NCI-H146 treated with DMSO at 0.1 percent for 48 hours (cell line): Measurements from ENCODE around the gene SYNE1.
"Not testable (repeated sequence)": the region's sequence is repeated elsewhere in the genome, so short reads cannot be mapped to it uniquely, and the experiment has no call there.

Experiments used
- DNase-seq: peaks from one replicate; lab custom pipeline; 2025; ENCODE audit not compliant: unreplicated experiment; lab: John Stamatoyannopoulos, UW

The SYNE1 gene

GRCh38 chr6:152330961-152331360 is 306.2 kb downstream of the SYNE1 start:
- no peak for DNase-seq

DNA sequence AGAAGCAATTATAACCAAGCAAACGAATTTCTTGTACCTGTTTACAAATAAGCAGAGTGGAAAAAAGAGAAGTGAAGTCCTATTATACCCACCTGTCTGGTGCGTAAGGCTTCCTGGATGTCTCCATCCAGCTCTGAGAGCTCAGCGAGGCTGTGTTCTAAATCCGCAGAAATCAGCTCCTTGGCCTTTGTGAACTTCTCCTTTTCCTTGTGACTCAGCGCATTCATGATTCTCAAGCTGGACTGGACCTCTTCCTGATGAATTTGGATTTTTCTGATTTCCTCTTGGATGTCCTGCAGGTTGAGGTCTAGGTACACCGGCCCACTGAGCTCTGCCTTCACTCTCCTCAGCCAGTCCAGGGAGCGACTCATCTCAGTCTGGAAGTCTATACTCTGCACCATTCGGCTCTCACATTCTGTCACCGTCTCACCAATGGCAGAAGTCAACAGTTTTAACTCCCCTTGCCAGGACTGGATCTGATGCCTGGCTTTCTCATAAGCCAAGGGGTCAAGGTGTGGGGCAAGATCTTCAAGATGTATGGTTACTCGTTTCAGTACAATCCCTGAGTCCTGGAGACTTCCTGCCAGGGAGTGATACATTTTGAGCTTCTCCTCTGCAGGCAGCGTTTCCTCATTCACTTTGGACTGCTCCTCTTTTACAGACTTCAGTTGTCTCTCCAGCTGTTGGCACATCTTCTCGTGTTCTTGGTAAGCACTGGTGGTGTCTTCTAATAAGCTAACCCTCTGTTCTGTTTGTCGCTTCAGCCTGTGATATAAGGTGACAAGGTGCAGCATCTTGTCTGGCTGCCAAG is 307.3 kb downstream of the SYNE1 start:
- no peak for DNase-seq

GRCh38 chr6:152328200-152328599 is 309.0 kb downstream of the SYNE1 start:
- not testable (repeated sequence) for DNase-seq

GRCh38 chr6:152323376-152323775 is 313.8 kb downstream of the SYNE1 start:
- no peak for DNase-seq

DNA sequence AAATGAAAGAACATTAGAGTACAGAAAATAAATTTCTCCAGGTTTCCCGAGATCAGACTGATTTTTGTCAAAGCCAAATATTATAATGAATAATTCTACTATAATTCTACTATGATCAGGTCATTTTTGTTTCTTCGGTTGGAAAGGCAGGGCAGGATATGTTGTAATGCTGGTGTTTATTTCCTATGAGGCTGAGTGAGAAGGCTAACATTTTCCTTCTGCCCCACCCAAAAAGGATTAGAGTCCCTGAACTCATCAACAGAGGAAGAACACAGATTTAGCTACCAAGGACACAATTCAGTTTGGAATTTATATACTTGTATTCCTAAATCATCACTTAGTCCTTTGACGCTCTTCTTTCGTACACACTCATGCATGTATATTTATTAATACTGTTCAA is 318.9 kb downstream of the SYNE1 start:
- DNase-seq: no peak

DNA sequence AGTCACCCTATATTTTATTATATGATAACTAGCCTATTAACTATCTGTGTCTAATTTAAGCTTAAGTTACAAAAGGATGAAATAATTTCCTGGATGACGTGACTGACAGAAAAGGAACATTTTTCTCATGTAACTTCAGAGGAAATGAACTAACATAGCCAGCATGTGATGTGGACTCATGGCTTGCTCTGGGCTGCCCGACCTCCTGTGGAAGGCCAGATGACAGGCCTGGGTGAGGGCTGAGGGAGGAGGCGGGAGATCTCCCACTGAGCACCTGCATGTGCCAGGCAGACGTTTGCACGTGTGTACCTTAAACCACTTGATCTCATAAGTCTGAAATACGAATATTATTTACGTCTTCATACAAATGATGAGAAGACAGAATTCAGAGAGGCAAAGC is 321.1 kb downstream of the SYNE1 start:
- DNase-seq: no peak

DNA sequence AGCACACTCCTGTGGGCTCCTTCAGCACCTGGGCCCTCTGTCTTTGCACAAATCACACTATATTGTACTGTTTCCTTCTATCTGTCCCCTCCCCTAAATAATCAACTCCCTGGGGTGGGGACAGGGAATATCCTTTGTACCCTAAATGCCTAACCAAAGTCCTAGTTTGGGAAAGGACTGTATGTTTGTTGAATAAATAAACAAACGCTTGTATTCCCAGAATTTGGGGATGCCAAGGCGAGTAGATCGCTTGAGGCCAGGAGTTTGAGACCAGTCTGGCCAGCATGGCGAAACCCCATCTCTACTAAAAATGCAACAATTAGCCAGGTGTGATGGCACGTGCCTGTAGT is 322.7 kb downstream of the SYNE1 start:
- no peak for DNase-seq

GRCh38 chr6:152313542-152314482 is 323.4 kb downstream of the SYNE1 start:
- no peak for DNase-seq

GRCh38 chr6:152312434-152312833 is 324.7 kb downstream of the SYNE1 start:
- no peak for DNase-seq

GRCh38 chr6:152310371-152310954 is 326.7 kb downstream of the SYNE1 start:
- no peak for DNase-seq

GRCh38 chr6:152309648-152310047 is 327.5 kb downstream of the SYNE1 start:
- DNase-seq: peak; percentile 49

GRCh38 chr6:152309006-152309405 is 328.2 kb downstream of the SYNE1 start:
- DNase-seq: no peak

- DNase-seq: no peak
Measured at GRCh38 chr6:152308306-152308705, 328.9 kb downstream of the SYNE1 start.

GRCh38 chr6:152305672-152306071 is 331.5 kb downstream of the SYNE1 start:
- DNase-seq: no peak

GRCh38 chr6:152301765-152302568 is 335.2 kb downstream of the SYNE1 start:
- peak; percentile 93 for DNase-seq

GRCh38 chr6:152301021-152301764 is 336.0 kb downstream of the SYNE1 start:
- no peak for DNase-seq

- peak; percentile 33 for DNase-seq
Measured at GRCh38 chr6:152300517-152300916, 336.6 kb downstream of the SYNE1 start.

GRCh38 chr6:152298848-152299735 is 338.1 kb downstream of the SYNE1 start:
- DNase-seq: no peak

GRCh38 chr6:152298055-152298647 is 339.0 kb downstream of the SYNE1 start:
- no peak for DNase-seq
